Inflammatory macrophage treated with lipopolysaccharide for 1 hour (primary cell): ENCODE measurements around the gene LRP1B.
A peak's percentile ranks its signal among the peaks of the same experiment; 100 is the strongest.

ENCODE experiments used
- DNase-seq, 2 donors: peaks; one replicate each; pipeline ENCODE4 v3.0.0-alpha.2; 2020 to 2022

The LRP1B gene

DNA sequence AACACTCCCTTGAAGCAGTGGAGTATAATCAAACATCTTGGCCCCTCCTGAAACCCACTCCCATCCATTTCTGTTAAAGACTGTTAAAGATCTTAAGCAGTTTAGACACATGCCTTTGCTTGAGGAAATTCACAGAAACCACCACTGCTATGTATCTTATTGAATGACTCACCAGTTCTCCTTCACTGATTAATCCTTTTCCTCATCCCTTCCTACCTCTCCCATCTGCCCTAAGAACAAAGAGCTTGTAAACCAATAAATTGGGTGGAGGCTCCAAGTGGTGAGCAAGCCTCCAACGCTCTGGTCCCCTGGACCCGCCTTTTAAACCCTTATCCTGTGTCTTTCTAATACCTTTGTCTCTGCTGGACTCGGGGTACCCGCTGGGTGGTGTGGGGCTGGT, 746.1 kb downstream of the LRP1B start:
- no peak for DNase-seq

DNA sequence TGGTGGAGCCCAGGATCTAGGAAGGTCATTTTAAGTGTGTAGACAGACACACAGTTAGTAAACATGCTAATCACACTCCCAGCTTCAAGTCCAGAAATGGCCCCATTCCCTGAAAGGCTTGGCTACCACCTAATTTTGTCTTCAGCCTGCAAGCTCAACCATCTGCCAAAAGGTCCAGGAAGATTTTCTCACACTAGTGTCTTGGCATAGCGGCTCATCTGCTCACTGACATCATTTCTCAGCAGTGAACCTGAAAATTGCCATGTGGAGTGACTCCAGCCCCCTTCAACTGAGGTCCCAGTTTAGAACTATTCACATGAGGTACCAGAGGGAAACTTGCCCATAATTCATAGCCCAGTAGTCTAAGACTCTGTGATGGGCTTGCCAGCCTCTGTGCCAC, 748.9 kb downstream of the LRP1B start:
- no peak for DNase-seq

DNA sequence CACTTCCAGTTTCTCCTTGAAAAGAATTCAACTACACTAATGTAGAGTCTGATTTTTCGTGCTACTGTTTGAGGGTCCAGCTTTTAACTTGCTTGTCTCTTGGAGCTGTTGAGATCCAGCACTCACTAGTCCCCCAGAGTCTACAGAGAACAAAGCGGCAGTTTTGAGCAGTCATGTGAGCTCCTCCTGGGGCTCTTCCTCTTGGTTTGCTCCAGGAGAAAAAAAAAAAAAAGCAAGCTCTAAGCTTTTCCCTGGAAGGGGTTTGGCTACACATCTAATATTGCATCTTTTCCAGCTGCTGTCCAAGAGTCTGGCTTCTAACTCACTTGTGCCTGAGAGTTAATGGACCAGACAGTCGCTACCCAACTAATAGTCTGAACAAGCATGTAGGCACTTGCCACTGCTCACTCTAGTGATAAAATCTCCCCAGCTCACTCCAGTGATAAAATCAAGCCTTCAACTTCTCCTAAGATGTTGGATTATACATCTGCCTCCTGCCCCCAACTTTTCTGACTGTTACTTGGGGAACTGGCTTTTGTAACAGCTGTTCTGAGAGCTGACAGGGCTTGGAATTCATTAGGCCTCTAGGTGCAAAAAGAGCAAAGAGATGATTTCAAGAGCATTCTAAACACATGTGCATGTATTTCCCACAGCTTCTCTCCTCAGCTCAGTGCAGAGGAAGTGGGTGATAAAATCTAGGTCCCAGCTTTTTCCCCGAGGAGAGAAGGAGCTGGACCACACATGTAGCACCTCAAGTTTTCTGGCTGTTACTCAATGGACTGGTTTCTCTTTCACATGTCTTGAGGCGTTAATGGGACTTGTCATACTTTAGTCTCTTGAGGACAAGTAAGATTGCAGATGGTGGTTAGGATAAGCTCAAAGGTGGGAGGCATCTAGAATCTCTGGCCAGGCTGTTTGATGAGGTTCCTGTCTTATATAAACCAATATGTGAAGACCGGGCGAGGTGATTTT, 750.5 kb downstream of the LRP1B start:
- DNase-seq: no peak

DNA sequence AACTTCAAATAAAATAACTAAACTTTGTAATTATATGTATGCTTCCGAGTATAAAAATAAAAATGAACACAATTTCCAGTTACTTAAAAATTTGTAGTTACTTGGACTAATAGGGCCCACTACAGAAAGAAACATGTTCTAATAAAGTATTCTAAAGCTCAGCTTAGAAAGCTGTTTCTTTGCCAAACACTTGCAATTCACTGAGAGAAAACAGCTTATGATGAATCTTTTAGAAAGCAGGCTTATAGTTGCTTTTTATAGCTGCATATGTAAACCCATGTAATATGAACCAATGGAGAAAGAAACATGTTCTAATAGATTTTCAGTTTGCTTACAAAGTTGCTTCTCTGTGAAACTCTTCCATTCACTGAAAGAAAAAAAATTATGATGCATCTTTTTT, 766.0 kb downstream of the LRP1B start:
- DNase-seq: no peak

DNA sequence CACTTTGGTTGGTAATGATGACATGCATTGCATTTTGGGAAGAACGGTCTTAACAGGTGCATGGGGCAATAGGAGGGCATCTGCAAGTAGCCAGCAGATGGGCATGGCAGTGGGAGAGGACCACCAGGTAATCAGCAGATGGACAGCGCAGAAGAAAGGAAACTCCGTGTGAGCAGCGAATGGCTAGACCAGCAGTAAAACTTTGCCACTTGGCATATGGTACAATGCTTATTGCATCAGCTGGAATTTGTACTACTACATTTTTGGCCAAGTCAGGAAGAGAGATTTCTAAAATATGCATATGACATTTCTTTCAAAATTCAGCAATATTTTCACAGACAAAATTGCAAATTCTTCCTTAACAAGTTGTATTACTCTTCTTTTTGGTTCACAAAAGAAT, 768.5 kb downstream of the LRP1B start:
- no peak for DNase-seq

DNA sequence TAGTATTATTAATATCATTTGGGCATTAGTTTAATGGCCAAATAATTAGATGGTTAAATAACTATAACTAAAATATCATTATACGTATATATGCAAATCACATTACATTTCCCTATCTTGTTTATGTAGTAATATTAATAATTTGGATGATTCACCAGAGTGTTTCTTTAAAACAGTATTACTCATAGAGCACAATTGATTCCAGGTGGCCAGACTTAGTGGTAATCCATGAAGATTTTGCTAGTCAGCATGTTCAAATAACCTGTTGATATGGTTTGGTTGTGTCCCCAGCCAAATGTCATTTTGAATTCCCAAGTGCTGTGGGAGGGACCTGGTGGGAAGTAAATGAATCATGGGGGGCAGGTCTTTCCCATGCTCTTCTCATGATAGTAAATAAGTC, 782.3 kb downstream of the LRP1B start:
- DNase-seq: no peak

DNA sequence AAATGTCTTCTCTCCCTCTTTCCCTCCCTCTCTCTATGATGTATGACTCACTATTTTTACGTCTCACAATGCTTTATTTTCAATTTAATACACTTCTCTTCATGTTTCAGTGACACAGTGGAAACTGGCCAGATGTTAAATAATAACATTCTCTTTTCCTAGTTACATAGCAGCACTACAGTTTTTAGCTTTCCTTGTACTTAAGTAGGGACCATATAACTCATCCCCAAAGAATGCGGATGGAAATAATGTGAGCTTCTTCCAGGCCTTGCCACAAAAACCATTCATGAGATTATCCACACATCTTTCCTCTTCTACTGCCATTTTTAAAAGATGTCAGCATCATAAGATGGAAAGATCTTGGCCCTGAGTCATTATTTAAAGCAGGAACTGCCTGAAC, 789.4 kb downstream of the LRP1B start:
- DNase-seq: no peak

DNA sequence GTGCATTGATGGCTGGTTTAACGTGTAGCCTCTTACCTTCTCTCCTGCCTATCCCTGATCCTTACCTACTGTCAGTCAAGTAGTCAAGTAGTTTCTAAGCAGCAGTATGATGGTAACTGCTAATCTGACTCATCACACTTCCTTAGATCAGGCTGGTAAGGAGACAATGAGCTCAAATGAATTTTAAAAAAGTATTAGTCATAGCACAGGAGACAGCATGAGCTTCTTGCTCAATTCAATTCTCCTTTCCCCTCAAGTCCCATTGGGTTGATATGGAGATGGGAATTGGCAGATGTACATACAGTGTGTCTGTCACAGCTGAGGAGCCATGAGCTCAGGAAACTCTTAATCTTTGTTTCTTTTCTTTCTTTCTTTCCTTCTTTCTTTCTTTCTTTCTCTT, 799.7 kb downstream of the LRP1B start:
- DNase-seq: no peak

DNA sequence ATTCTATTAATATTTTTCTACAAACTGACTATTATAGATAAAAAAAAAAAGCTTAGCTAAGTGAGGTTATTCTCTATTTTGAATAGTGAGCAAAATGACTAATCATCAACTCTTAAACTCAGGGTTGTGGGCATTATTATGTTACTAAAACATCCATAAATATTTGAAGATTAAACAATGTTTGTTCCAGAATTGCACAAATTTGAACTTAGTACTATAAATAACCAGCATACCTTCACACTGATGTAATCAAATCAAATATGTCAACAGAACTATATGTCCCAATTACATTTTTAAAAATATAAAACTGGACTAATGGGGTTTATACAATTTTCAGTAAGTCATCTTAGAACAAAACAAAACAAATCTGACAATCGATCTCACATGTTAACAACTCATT, 800.9 kb downstream of the LRP1B start:
- no peak for DNase-seq

DNA sequence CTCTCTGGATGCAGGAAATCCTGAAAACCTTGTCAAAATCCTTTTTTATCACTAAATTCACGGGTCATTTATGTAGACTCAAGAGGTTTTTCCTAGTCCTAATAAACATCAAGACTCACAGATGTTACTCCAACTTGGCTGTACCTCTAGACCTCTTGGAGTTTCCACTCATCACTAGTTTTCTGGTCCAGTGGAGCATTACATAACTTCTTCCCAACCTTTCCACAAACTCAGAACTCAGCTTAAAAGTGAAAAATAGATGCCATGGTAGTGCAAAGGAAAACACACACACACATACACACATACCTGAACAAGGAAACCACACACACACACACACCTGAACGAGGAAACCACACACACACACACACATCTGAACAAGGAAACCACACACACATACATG, 807.2 kb downstream of the LRP1B start:
- DNase-seq: no peak

DNA sequence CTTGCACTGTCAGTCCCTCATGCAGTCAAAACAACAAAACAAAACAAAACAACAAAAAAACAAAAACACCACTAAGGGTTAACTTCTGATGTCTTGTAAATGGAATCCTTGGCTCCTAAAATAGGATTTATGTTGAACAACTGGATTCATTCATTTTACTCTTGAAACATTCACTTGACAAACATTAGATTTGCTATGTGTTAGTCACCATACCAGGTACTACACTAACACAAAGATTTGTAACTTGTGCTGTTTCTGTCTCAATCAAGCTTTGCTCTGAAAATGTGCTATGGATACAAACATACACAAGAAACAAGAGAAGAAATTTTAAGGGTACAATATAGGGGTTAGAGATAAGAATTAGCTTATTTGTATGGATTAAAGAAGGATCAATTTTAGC, 812.8 kb downstream of the LRP1B start:
- DNase-seq: no peak

DNA sequence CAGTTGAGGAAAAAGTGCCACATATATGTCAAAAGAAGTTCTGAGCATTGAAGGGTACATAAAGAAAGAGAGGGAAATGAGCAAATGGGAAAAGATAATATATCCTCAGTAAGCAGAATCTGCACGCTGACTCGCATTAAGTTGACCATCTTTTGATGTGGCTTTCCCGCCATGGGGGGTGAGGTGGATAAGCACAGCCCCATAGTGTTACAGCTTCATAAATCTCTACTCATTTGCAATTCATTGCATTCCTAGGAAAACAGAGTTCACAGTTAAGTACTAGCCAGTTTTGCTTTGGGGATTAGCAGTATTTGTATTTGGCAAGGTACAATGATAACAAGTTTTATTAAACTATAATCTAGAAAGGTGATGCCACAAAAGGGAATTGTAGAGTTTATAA, 814.2 kb downstream of the LRP1B start:
- no peak for DNase-seq

DNA sequence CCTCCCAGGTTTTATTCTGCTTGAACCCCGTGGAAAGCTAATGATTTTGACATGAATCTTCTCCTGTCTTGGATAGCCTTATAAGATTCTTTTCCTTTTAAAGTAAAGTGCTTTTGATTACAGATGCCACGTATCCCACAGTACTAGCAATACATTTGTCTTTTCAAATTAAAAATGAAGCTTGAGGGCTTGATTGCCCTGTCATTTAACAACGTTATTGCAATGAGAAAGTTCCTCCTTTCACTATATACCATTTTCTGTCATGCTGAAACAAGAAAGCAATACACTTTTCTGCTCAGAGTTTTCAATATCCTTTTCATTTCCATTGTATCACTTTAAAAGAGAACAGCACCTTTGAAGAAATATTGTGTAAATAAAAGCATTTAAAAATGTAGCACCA, 814.7 kb downstream of the LRP1B start:
- DNase-seq: no peak

DNA sequence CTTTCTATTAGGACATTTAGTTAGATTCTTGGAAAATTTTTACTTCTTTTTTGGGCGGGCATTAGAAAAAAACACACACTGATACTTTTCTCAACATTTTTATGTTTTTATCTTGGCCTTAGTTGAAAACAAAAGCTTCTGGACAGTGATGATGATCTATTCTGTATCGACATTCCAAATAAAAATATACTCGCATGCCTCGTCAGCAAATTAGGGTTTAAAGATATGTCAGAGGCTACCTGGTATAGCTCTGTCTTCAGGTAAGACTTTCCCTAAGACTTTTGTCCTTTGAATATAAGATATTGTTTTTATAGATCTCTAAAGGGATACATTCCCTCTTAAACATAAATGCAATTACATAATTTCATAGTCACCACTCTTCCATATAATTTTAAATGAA, 816.8 kb downstream of the LRP1B start:
- no peak for DNase-seq

DNA sequence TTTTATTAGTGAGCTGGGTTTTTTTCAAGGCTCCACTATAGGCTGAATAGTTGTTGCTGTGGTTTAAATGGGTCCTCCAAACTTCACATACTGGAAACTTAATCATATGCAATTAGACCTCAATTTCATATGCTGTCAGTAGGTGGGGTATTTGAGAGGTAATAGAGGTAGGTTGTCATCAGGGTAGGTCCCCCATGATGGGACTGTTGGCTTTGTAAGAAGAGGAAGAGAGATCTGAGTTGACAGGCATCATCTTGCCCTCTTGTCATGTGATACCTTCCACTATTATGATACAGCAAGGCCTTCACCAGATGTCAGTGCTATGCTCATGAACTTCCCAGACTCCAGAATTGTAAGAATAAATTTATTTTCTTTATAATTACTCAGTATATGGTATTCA, 819.4 kb downstream of the LRP1B start:
- no peak for DNase-seq

DNA sequence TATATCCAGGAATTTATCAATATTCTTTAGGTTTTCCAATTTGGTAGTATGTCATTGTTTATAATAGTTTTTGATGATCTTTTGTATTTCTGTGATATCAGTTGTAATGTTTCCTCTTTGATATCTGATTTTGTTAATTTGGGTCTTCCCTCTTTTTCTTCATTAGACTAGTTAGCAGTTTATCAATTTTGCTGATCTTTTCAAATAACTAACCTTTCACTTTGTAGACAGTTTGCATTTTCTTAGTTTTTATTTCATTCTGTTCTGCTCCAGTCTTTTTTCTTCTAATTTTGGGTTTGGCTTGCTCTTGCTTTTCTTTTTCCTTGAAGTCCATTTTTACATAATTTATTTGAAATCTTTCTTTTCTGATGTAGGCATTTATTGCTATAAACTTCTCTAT, 824.4 kb downstream of the LRP1B start:
- DNase-seq: no peak

DNA sequence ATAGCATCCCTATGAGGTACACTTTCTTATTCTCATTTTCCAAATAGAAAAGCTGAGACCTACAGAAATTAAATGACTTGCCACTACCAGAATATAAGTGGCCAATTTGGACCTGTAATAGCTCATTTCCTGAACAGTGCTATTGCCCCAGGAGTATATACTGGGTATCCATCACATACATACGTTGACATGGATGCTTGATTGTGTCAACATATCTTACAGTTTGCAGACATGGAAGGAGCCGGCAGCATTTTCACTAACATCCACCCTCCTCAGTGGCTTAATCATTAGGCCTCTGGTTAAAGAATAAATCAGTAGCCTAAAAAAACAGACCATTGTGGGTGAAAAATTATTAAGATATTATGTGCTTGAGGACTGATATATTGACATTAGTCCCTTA, 829.3 kb downstream of the LRP1B start:
- no peak for DNase-seq

DNA sequence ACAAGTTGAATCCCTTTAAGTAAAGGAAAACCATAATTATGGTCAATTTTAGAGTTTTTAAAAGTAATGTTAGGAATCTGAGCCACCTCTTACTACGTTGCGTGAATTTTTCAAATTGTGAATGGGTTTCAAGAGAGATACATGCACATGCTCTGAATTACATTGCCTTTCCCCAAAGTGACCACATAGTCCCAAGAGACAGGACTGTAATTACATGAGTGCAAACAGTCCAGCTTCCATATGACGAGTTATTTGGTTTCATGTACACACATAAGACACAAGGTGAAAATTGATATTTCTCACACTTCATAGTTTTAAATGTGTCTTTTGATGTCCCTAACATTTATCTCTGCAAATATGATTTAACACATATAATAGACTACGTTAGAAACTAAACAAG, 850.8 kb downstream of the LRP1B start:
- no peak for DNase-seq

DNA sequence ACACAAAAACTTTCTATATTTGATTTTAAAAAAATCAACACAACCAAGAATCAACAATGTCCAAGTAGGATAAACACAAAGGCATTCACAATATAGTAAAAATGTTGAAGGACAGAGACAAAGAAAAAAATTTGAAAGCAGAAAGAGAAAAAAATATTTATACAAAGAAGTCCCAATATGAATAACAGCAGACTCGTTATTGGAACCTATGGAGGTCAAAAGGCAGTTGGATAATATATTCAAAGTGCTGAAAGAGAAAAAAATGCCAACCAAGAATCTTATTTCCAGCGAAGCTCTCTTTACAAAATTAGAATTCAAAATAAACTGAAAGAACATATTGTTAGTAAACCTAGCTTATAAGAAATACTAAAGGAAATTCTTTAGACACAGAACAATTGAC, 859.5 kb downstream of the LRP1B start:
- DNase-seq: no peak

DNA sequence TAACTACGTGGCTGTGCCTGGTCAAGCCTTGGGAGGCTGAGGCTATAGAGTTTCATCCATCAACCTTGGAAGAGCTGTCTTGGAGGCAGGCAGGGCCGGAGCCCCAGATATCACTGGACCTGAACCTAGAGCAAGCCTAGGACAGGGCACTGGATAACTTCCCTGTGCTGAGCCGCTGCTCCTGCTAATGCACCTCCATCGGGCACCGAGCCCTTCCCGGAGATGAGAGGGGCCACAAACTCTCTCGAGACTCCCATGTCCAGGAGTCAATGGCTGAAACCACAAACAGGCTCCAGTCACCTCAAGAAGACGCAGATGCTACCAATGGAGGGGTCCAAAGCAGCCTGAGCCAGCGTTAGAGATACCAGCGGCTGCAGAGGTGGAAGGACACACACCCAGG, 866.0 kb downstream of the LRP1B start:
- DNase-seq: no peak

DNA sequence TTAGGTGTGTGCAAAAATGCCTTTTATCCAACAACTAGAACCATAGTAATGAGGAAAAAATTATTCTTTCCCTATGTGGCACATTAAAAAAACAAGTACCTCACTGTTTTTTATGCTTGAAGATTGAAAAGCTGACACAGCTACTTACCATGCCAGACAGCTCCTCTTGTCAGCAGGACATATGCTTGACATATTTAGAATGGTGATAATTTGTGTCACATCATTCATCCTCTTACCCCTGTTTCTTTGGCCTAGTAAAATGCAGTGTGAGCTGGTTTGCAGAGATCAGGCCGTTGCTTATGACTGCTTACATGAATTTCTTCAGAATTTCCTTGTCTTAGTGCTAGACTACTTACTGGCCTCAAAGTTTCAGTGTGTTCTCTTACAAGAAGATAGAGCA, 869.9 kb downstream of the LRP1B start:
- DNase-seq: no peak

DNA sequence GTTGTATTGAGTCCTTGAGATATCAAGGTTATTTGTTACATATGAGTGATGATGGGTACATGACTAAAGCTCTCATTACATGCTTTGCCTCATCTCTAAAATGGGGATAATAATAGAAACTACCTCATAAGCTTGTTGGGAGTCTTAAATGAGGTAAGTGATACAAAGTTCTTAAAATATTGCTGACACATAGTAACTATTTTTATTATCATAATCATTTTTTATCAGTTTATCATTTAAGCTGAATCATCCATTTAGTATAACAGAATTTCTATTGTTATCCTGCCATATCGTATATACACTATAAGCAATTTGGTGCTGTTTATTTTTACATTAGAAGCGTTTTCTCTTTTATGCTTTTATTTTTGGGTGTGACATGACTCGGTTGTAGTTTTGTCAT, 871.1 kb downstream of the LRP1B start:
- DNase-seq: no peak

DNA sequence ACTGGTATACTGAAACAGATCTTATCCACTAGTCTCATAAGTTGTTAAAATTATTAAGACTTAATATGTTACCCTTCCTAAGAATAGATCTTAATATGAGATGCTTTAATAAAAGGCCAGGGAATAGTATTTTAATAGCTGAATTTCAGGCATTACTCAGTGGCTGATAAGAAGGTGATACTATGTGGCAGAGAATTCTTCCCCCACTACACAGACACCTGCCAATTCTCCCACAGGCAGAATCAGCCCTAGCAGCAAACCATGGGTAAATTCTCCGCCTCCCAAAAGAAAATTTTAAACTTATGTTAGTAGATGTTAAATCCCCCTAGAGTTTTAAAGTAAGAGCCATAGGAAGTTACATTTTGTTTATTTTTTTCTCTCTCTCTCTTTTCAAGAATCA, 888.8 kb downstream of the LRP1B start:
- DNase-seq: no peak

DNA sequence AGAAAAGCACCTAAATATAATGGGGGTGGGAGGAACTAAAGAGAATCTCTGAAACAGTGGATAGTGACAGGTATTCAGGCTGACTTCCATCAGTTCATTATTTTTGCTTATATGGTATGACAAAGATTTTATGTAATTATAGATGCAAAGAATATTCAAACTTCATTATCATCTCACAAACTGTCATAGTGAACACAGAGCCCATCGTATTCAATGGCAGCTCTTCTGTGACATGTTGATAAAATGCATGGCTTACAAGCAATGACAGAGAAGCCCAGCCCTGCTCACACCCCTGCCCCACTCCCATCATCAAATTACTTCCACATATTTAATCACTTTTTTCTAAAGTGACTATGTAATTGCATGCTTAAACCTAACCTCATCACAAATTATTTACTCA, 904.3 kb downstream of the LRP1B start:
- no peak for DNase-seq

DNA sequence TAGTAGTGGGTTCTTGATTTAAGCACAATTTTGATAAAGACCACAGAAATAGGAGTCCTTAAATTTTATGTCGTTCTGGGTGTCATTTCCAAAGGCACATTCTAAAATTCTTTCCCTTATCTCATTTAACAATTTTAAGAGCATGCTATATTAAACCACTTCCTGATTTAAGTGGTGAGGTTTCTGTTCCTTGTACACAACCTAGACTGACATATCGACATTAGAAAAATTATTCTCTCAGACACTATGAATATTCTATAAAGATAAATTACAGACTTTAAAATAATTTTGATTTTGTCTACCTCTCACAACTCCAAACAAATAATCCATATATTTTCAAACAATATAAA, 923.8 kb downstream of the LRP1B start:
- peak in 1 of 2 donors; percentile 1 for DNase-seq
